Fibroblast of villous mesenchyme (primary cell): ENCODE measurements around the gene BGN. TPM values are rescaled to one million over a fixed set of nuclear protein-coding genes. Genes with fewer than 3 reads are reported as not detected.

ENCODE experiments used
- DNase-seq: peaks from one replicate; pipeline ENCODE4 v3.0.0-alpha.2; 2010; ENCODE audit warnings: low read depth
- H3K4me3 ChIP-seq: 2 replicates; pipeline ENCODE4 v1.5.1; 2011; ENCODE audit warnings: low read depth, mild to moderate bottlenecking, low read length
- total RNA-seq: library from RNA; depleted of rRNA; stranded (reverse); fragments of >200 nt; gene quantifications from 2 replicates; pipeline ENCODE4 v1.2.3, GENCODE V29; 2012
- TF ChIP-seq, protein P1 (sequence below): IDR thresholded peaks from 2 replicates; pipeline ENCODE4 v1.5.1; 2012; ENCODE audit warnings: low read depth, mild to moderate bottlenecking, low read length; ENCODE audit not compliant: insufficient read depth

Gene BGN
- total RNA-seq, 1 donor = 14.7 TPM

DNA sequence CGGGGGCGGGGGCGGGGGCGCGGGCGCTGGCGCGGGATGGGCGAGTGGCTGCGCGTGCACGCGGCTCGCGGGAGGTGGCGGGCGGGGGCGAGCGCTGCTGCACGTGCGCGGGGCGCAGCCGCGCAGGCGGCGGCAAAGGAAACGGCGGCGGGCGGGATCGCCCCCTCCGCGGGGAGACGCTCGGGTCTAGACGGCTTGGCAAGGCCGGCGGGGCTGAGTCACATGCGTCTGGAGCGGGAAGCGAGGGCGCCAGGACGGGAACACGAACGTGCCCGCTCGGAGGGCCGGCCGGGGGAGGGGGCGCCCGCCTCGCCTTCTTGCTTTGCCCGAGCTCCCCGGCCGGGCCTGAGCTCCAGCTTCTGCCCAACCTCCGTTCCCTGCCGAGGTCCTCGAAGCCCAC lies 20.1 kb upstream of the BGN start:
- peak; percentile 51 for DNase-seq
- peak overlapping the region; percentile 12 for H3K4me3 ChIP-seq

DNA sequence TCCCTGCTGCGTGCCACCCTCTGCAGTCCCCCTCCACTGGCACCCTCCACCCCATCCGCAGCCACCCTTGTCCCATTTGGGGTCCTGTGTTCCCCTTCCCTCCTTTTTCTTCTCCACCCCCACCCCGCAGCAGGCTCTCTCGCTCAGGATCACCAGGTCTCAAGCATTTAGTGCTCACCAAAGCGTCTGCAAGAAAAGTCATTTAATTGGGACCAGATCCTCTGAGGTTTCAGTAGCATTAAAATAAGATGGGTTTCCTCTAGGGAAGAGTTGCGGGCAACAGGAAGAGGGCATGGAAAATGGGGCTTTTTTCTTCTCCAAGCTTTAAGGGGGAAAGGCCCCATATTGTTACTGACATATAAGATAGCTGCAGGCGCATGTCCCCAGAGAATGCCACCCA lies 19.5 kb upstream of the BGN start:
- TF ChIP-seq, protein P1, sequence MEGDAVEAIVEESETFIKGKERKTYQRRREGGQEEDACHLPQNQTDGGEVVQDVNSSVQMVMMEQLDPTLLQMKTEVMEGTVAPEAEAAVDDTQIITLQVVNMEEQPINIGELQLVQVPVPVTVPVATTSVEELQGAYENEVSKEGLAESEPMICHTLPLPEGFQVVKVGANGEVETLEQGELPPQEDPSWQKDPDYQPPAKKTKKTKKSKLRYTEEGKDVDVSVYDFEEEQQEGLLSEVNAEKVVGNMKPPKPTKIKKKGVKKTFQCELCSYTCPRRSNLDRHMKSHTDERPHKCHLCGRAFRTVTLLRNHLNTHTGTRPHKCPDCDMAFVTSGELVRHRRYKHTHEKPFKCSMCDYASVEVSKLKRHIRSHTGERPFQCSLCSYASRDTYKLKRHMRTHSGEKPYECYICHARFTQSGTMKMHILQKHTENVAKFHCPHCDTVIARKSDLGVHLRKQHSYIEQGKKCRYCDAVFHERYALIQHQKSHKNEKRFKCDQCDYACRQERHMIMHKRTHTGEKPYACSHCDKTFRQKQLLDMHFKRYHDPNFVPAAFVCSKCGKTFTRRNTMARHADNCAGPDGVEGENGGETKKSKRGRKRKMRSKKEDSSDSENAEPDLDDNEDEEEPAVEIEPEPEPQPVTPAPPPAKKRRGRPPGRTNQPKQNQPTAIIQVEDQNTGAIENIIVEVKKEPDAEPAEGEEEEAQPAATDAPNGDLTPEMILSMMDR = no peak
- DNase-seq = no peak
- H3K4me3 ChIP-seq = no peak overlapping the region

More for the DNA sequence above, 20.1 kb upstream of the BGN start:
- TF ChIP-seq, protein P1 = no peak

DNA sequence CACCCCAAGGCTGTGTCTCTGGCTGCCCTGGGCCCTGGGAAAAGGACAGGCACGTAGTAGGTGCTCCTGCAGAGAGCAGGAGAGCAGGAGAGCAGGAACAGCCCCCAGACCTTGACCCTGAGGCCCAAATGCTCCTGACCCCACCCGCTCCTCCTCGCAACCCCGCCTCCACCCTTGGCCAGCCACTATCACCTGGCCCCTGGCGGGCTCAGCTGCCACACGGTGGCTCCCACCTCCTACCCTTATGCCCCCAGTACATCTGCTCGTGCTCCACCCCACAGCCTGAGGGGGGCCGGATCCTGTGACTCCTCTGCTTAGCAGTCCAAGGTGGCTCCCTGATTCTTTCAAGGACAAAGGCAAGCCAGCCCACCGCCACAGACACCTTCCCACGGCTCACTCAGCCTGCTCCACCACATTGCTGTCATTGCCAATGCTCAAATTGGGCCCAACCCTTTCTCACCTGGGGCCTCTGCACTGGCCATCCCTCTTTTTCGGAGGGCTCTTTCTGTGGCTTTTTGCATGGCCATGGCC lies 19.0 kb upstream of the BGN start:
- TF ChIP-seq, protein P1 = no peak
- DNase-seq = no peak
- no peak overlapping the region for H3K4me3 ChIP-seq

DNA sequence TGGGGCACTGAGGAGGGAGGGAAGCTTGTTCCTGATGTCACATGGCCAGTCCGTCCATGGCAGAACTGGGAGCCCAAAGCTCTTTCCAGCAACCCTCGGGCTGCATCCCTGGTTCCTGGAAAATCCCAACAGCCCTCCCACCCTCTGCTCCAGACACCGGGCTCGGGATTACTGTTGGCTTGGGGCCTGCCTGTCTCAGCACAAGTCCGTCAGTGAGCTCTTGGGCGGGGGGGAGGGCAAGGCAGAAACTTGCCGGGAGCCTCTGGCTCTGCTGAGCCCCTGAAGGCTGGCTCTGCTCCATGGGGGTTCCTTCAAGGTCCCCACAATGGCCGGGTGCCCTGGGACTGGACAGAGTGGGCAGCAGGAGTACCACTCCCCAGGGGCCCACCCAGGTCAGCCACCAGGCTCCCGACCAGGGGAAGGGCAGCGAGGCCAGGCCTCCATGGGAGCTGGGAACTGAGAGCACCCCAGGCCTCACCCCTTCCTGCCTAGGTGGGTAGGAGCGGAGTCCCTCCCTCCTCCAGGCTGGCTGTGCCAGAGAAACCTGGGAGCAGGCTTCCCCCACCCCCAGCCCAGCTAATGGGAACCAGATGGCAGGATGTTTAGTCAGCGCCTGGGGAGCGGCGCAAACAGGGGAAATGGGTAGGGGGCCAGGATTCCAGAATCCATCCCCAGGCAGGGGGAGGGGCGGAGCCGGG lies 18.0 kb upstream of the BGN start:
- no peak overlapping the region for H3K4me3 ChIP-seq
- peak; percentile 54 for DNase-seq
- TF ChIP-seq, protein P1 = no peak

DNA sequence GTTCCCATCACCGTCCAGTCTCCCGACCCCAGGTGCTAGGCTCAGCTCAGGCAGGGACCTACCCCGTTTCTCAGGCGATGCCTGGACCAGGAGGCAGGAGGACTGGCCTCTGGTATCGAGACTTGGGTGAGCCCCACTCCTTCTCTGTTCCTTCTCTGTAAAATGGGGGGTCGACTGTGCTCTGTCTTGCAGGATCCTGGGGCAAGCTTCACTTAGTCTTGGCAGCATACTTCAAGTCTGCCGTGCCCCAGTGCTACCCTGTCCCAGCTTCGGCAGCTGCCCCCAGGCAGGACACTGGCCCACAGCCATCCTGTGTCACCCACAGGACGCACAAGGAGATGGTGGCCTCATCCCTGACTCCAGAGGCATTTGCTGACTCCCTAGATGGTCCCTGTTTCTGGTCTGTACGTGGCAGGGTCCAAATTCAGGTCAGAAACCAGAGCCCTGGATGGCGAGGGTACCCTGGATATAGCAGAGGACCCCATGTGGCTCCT lies 17.4 kb upstream of the BGN start:
- H3K4me3 ChIP-seq = no peak overlapping the region
- no peak for DNase-seq
- TF ChIP-seq, protein P1 = no peak

DNA sequence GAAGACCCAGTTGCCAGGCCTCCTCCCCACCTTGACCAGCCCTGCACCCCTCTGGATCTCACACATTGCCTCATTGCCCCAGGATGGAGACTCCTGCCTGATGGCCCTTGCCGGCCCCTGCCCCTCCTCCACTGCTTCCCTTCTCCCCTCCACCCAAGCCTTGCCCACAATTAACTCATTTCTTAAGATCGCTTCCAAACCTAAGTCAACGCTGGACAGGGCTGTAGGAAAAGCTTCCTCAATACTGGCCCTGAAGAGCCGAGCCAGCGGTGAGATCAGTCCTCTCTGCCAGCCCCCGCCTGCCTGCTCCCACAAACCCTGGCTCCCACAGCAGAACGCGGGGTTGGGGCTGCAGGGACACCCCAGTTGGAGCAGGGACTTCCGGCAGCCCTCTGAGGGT lies 16.9 kb upstream of the BGN start:
- TF ChIP-seq, protein P1 = no peak
- DNase-seq = no peak

More for the DNA sequence above, 16.9 kb upstream of the BGN start:
- no peak overlapping the region for H3K4me3 ChIP-seq
